HG02938 (cell line): Measurements from ENCODE around the gene CDC14A.
A peak's percentile ranks its signal among the peaks of the same experiment; 100 is the strongest.
"Not testable (repeated sequence)": the region's sequence is repeated elsewhere in the genome, so short reads cannot be mapped to it uniquely, and the experiment has no call there.

ENCODE experiments used
- ATAC-seq: cut with Tn5 transposase; IDR thresholded peaks from one replicate; pipeline ENCODE4 v1.9.1; 2021; ENCODE audit warnings: mild to moderate bottlenecking, moderate library complexity; ENCODE audit not compliant: unreplicated experiment

The CDC14A gene

DNA sequence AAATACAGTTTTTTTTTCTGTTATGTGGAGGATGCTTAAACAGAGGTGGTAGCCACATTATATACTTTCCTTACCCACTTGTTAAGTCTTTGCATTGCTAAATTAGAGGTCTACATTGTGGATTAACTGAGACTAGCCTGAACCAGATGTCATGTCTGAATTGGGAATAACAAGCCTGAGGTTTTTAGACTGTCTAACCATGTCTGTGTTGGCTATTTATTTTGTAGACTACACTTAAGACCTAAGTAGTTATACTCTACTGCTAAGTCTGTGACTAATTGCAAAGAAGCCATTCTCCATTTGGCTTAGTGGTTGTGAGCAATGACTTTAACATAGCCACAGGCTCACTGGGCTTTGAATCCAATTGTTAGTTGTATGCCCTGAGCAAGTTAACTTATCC lies 45.4 kb downstream of the CDC14A start:
- no peak for ATAC-seq

DNA sequence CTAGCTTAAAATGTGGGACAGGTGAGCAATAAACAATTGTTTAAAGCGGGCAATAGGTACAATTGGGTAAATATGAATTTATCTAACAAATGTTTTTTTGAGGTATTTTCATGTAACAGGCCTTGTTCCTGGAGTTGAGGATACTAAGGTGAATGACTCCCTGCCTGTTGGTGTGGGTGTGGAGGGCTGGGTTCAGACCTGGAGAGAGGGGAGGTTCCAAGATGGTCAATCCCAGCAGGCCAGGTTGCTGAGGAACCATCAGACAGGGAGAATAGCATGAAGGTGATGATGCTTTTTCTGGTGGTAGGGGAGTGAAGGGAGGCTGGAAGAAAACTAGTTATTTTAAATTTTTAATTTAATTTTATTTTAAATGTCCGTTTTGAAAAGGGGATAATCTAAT lies 46.3 kb downstream of the CDC14A start:
- no peak for ATAC-seq

DNA sequence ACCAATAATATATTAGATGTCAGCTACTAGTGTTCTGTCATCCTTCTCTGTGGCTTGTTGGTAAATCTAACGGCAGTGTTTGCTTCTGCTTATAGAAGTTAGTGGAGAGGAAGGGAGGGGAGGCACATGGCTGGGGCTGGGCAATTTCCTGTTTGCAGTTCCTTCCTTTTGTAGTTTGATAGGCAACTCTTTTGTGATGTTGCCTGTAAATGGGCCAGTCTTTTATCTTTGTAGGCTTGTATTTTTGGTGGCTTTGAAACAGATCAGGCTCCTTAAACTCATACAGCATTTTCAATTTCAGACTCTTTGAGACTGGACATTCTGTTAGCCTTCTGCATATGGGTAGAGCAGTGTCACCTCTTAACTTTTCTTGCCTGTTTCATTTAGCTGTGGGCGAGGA lies 48.1 kb downstream of the CDC14A start:
- ATAC-seq: no peak

- ATAC-seq: no peak
Observed at GRCh38 chr1:100404821-100405220, 52.5 kb downstream of the CDC14A start.

- not testable (repeated sequence) for ATAC-seq
Observed at GRCh38 chr1:100405902-100406301, 53.6 kb downstream of the CDC14A start.

GRCh38 chr1:100407390-100407789 lies 55.1 kb downstream of the CDC14A start:
- not testable (repeated sequence) for ATAC-seq

GRCh38 chr1:100411019-100411418 lies 58.7 kb downstream of the CDC14A start:
- no peak for ATAC-seq

DNA sequence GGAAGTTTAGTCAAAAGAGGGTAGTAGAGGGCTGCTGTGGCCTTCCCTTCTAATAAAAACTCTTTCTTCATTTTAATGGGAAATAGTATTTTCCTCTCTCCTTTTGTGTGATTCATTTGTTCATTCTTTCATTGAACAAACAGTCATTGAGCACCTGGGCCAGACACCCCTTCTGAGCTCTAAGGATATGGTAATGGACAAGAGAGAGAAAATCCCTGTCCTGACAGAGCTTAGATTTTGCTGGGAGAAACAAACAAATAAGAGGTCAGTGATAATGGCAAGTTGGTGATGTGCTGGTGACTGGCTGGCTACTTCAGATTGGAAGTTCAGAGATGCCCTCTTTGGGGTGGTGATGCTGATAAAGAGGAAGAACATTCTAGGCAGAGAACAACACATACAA lies 59.3 kb downstream of the CDC14A start:
- no peak for ATAC-seq

DNA sequence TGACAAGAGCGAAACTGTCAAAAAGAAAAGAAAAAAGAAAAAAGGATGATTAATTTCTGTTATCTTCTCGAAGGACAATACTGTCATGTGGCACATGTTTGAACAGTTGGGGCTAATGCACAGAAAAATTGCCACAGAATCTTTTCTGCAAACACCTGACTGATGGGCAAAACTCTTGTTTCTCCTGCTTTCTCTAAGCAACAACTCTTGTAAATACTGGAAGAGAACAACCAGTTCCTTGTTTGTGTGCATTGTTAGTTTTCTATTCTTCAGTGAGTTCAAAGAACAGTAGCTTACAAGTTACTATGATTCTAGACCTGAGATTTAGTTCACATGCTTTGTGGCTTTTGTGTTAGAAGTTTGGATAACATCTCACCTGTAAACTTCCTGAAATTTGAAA lies 60.7 kb downstream of the CDC14A start:
- no peak for ATAC-seq

GRCh38 chr1:100414693-100415497 lies 62.6 kb downstream of the CDC14A start:
- no peak for ATAC-seq

- no peak for ATAC-seq
Observed at GRCh38 chr1:100415498-100415778, 63.1 kb downstream of the CDC14A start.

DNA sequence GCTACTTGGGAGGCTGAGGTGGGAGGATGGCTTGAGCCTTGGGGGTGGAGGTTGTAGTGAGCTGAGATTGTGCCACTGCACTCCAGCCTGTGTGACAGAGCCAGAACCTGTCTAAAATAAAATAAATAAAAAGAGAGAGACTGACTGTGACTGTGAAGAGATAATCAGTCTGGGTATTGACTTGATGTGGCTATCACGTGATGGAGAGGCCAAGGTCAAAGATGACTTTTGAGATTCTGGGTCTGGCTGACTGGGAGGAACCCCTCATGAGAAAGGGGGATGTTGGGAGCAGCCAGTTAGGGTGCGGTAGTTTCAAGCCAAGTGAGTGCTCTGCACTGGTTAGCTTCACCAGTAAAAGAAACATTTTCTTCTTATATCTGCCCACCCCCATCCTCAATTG lies 66.8 kb downstream of the CDC14A start:
- ATAC-seq: no peak

- no peak for ATAC-seq
Observed at GRCh38 chr1:100422065-100422464, 69.8 kb downstream of the CDC14A start.

DNA sequence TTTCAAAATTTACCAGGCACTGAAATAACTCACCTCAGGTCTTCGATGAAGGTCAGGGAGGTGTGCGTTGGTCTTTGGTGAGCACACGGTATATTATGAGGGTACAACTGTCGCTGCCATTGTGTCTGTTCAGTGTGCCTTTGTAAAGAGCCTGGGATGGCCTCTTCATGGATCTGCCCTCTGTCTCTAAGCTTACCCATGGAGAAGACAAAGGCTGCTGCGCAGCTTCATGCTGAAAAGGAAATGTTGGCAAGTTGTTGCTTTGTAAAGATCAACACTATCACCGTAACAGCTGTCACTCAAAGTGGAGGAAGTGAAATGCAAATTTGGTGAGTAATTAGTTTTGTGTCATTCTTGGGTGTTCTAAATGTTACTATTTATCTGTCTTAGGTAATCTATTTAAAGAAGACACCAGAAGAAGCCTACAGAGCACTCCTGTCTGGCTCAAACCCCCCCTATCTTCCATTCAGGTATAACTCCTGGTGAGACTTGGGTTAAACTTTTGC lies 71.6 kb downstream of the CDC14A start:
- ATAC-seq: peak; percentile 95

DNA sequence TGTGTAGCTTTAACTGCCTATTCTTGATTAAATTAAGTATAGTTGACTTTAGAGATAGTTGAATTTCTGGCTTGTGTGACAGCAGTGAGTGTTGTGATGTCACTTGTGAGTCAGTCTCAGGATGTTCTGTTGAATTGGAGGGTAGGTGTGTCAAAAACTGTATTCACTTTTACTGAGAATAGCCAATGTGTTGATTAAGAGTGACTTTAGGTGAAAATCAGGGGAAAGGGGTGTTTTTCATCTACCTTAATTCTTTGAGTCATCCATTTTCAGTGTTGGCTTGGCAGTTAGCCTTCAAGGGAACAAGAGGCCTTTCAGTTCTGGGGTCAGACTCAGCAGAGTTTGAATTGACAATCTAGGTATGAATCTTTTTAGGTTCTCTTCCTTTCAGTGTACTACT lies 75.9 kb downstream of the CDC14A start:
- ATAC-seq: no peak

DNA sequence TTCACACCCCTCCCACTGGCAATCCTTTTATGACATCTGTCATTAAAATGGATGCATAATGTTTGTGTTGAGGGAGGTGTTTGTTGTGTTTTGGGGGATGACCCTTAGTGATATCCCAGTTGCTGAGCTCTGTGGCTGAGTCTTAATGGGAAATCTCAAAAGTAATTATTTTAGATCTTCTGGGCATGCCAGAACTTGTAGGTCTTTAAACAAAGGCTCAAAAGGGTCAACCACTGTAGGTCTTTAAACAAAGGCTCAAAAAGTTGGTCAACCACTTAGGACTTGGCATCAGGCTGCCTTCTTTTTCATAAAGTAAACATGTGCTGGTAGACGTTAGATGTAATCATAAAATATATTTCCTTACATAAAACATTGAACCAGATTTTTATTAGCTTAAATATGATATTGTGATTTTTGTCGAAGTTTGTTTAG lies 78.0 kb downstream of the CDC14A start:
- no peak for ATAC-seq

DNA sequence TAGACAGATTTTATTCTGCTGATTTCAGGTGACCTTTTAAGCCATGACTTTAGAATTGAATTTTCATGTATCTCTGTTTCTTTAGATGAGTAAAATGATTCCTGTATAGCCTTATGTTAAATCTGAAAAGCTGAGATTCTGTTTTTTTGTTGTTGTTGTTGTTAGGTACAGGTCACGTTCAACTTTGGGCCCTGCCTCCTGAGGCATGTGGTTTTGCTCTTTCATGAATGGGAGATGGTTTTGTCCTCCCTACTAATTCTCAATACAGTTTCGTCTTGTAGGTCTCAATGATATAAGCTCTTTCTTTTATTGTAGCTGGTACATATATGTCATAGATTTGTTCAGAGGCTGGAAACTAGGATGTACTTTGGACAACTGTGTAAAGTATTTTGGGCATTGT lies 79.6 kb downstream of the CDC14A start:
- ATAC-seq: no peak

DNA sequence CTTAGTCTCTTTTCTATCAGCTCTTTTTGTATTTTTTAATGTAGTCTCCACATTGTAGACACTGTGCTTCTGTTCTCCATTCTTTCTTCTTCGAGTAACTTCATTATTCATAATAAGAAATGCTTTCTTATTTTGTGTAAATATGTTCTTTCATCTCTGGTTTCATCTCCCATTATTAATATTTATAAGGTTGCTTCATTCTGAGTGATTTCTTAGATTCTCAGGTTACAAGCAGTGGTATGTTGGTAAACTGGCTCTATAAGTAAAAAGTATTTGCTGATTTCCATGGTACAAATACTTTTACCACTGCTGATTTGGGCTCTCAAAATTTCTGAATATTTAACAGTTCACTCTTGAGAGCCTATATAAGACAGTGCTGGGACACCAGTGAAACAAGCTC lies 81.3 kb downstream of the CDC14A start:
- no peak for ATAC-seq

DNA sequence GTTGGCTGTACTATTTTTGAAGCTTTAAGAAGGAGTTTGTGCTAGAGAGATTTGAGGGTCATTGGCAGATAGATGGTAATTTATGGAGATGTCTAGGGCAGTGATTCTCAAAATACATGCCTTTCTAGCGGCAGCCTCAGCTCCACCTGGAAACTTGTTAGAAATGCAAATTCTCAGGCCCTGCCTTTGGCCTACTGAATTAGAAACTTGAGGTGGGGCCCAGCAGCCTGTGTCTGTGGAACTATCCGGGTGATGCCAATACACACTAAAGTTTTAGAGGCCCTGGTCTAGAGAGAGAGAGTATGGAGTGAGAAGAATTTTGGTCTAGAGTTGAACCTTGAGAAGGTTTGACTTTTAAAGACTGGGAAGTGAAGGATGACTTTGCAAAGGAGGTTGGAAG lies 82.5 kb downstream of the CDC14A start:
- ATAC-seq: no peak

DNA sequence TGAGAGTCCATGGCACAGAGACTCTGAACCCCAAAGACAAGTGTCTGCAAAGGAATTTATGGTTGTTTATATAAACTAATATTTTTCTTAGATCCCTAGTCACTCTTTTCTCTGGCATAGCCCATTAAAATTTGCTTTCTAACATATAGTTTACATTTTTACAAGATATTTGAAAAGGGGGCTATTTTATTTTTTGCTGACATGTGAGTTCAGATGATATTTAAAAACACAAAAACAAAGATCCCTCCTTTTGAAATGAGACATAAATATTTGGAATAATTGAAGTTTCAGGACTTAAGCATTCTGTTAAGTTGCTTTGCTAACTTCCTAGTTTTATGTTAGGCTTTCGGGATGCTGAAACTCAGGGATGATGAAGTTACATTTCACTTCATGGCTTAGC lies 86.1 kb downstream of the CDC14A start:
- ATAC-seq: no peak

- ATAC-seq: no peak
Observed at GRCh38 chr1:100438789-100439188, 86.5 kb downstream of the CDC14A start.

DNA sequence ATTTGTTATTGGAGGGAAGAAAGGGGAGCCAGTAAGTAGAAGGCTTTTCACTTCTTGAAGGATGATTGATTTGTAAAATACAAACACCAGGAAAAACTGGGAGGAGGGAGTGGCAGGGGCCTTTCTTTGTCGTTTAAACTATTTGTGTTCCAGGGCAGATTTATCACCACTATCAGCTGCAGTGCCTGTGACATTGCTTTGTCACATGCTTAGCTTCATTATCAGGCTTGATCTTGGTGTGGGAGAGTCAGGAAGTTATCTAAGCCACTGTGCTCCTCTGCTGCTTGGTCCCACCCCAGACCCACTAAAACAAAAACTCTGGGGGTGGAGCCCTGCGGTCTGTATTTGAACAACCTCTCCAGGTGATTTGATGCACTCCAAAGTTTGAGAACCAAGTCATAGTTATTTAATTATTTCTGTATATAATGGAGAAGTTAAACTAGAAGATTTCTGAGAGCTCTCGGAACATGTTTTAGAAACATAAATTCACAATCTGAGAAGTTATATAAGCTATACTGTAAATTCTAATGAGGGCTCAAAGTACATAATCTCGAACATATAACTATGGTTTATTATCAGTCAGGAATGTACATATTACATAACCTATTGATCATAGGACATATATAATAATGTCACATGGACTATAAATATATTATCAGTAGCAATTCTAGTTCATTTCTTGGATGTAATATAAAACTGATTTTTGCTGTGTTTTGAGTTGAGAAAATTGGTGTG lies 87.9 kb downstream of the CDC14A start:
- no peak for ATAC-seq
